ES-I3 (cell line): ENCODE measurements around the gene IL20RA.
A peak's percentile ranks its signal among the peaks of the same experiment; 100 is the strongest.
"Not testable (repeated sequence)": the region's sequence is repeated elsewhere in the genome, so short reads cannot be mapped to it uniquely, and the experiment has no call there.

ENCODE experiments used
- H3K36me3 ChIP-seq: 2 replicates; pipeline ENCODE4 v1.6.1; 2013; ENCODE audit warnings: mild to moderate bottlenecking, low read length, control low read depth, moderate library complexity; ENCODE audit not compliant: insufficient read depth
- H3K4me1 ChIP-seq: 2 replicates; pipeline ENCODE4 v1.6.1; 2013; ENCODE audit warnings: mild to moderate bottlenecking, control low read depth, low read length; ENCODE audit not compliant: insufficient read depth
- H3K9ac ChIP-seq: 2 replicates; pipeline ENCODE4 v1.6.1; 2013; ENCODE audit warnings: low read depth, mild to moderate bottlenecking, low read length, moderate library complexity
- H3K9me3 ChIP-seq: 2 replicates; pipeline ENCODE4 v1.6.1; 2013; ENCODE audit warnings: mild to moderate bottlenecking, low read length, moderate library complexity; ENCODE audit not compliant: control insufficient read depth, insufficient read depth

IL20RA gene, protein sequence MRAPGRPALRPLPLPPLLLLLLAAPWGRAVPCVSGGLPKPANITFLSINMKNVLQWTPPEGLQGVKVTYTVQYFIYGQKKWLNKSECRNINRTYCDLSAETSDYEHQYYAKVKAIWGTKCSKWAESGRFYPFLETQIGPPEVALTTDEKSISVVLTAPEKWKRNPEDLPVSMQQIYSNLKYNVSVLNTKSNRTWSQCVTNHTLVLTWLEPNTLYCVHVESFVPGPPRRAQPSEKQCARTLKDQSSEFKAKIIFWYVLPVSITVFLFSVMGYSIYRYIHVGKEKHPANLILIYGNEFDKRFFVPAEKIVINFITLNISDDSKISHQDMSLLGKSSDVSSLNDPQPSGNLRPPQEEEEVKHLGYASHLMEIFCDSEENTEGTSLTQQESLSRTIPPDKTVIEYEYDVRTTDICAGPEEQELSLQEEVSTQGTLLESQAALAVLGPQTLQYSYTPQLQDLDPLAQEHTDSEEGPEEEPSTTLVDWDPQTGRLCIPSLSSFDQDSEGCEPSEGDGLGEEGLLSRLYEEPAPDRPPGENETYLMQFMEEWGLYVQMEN

DNA sequence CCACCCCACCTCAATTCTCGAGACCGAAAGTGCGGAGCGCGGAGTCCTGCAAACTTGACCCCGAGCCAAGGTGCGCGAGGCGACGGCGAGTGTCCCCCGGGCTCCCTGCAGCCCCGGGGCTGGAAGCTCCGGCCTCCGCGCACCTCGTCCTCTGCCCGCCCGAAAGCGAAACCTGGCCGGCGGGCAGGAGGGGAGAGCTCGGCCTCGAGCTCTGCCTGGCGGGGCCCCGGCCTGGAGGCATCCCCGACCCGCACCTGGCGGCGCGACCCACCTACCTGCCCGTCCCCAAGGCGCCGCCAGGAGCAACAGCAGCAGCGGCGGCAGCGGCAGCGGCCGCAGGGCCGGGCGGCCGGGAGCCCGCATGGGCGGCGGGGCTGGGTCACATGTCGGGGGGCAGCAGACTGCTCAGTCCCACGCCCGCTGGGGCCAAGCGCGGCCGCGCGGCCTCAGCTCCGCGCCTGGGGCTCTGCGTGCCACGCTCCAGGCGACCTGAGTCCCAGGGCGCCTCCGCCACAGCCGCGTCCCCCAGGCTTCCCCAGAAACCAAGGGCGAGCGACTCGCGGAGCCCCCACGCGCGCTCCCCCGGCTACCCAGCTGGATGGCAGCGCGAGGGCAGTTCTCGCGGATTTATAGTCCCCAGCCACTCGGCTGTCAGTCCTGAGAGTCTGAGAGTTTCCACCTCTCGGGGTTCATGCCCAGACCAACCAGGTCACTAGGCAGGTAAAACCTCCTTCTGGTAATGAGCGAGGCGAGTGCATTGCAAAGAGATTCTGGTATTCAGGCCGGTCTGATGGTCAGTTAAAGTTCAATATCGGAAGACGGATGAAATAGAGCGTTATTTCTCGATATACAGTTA is at the start of gene IL20RA:
Gene IL20RA, minus strand, starts transcription at position 600 of the 856 bp plus-strand sequence. Its CDS starts 237 bp downstream, at position 363.
- Histone ChIP-seq H3K9me3 (no peaks in the 10 kb centered on the region), H3K9ac (peak within 1 kb of the TSS; percentile 82), H3K36me3 (no peaks in the 10 kb centered on the region), H3K4me1 (no peaks in the 10 kb centered on the region)

DNA sequence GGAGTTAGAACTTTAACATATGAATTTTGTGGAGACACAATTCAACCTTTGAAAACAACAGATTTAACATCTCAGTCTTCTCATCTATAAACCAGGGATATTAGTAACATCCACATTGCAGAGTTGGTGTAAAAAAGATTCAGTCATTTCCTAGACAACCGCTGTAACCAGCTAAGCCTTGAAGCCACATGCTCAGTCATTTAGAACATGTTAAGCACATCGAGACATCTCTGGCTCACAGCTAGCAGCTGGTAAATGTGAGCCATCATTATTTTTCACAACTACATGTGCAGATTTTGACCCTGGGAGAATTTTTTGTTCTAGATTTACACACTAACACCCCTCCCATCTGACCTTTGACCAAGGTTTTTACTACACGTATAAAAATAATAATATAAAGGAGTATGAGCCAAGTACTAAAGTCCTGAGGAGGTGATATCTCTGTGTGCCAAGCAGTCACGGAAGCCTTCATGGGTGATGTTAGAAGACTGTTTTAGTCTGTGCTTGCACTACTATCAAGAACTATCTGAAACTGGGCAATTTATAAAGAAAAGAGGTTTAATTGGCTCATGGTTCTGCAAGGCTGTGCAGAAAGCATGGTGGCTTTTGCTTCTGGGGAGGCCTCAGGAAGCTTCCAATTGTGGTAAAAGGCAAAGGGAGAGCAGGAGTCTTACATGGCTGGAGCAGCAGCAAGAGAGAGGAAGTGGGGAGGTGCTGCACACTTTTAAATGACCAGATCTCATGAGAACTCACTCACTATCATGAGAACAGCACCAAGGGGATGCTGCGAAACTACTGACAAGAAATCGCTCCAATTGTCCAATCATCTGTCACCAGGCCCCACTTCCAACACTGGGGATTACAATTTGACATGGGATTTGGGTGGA is 48.7 kb upstream of the IL20RA start:
- Histone ChIP-seq H3K9ac (no peak overlapping the region), H3K36me3 (no peaks in the 10 kb centered on the region), H3K4me1 (peaks cover 5% of the 10 kb centered on the region; the same call in 1 of the 2 replicates), H3K9me3 (no peaks in the 10 kb centered on the region)

DNA sequence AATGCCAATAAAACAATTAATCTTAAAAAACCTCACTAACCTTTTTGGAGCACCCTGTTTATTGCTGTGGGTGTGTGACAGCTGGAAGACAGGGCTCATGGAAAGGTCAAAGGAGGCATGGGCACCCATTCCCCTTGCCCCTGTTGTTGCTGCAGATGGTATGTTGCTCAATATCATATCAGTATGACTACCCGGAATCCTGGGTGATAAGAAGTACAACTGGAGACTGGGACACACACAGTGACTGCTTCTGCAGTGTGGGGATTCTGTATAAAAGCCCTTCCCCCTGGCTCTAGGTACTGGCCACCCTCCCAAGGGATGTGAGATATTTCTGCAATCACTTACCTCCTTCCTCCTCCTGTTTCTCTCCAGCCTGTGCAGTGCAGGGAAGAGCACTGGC is 47.3 kb upstream of the IL20RA start:
- Histone ChIP-seq H3K4me1 (peaks cover 5% of the 10 kb centered on the region; the same call in 1 of the 2 replicates), H3K9me3 (no peaks in the 10 kb centered on the region), H3K9ac (no peak overlapping the region), H3K36me3 (no peaks in the 10 kb centered on the region)

DNA sequence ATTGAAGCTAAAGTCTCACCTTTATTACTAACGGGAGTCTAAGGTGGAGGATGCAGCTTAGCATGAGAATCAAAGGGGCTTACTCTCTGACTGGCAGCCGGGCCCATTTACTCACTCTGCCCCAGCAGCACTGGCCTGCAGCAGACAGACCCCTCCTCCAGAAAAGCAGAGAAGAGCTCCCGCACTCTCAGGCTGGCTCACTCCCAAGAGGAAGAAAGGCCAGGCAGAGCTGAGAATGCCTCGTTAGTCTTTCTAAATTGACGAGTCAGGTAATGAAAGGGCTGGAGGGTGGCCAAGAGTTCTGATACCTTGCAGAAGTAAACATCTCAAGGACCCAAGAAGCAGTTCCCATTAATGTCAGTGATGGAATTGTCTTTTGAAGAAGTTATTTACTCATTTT is 44.5 kb upstream of the IL20RA start:
- Histone ChIP-seq H3K9ac (no peak overlapping the region), H3K4me1 (no peaks in the 10 kb centered on the region), H3K36me3 (no peaks in the 10 kb centered on the region), H3K9me3 (no peaks in the 10 kb centered on the region)

DNA sequence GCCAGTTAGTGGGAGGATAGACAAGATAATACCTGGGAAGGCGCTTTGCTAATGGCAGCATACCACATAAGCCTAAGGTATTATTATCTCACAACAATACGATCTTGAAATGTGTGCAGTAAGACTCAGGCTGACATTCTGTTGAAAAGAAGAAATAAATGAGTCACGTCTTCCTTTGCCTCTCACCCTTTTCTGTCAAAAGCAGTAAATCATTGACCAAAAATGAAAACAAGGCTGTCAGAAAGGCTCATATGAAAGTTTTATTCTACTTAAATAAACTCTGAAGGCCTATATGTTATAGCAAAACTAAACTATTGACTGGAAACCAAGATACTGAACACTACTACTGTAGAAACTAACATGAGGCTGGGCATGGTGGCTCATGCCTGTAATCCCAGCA is 43.1 kb upstream of the IL20RA start:
- no peak overlapping the region for H3K9ac ChIP-seq
- H3K4me1 ChIP-seq: no peaks in the 10 kb centered on the region
- H3K9me3 ChIP-seq: no peaks in the 10 kb centered on the region
- no peaks in the 10 kb centered on the region for H3K36me3 ChIP-seq

DNA sequence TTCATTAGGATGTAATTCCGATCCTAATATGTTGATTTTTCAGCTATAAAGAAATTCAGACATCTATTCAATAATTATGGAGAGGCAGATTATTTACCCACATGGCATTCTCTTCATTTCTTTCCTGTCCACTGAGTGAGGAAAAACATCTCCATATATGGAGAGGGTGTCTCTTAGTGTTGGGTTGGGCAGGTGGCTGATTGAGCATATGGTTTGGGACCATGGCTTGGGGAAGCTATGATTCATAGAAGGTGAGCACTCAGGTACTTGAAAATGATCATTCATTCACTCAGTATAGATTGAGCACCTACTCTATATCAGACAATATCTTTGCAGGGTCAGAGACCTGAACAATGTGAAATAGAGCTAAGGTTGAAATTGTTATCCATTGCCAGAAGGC is 41.3 kb upstream of the IL20RA start:
- no peaks in the 10 kb centered on the region for H3K9me3 ChIP-seq
- H3K36me3 ChIP-seq: no peaks in the 10 kb centered on the region
- no peaks in the 10 kb centered on the region; the same call in 1 of the 2 replicates for H3K4me1 ChIP-seq
- H3K9ac ChIP-seq: no peak overlapping the region

DNA sequence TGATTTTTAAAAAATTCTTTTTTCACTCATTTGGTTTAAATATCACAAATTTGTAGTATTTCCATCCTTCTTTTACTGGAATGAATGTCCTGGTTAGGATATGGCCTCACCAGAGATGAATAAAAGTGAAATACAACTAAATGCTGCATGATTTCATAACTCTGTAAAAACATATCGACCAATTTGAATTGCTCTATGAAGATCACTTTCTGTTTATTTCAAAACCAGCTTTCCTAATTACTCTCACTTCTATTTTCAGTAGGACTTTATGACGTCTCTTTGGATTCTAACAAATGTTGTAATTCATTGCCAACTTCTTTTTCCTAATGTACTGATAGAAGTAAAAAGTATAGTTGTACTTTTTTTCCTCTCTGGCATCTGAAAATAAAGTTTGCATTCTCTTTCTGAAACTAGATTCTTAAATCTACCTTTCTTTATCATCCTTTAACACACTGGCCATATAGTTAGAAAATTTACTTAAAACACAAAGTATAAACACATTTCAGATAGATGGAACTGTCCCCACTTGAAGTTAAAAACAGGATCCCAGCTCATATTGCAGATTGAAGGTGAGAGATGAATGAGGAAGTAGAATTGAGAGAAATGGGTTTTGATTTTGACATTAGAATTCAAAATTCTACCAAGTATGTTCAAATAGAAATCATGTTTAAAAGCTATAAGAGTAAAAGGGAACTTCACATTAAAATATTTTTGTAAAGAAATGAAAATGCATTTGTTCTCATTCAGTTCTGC is 40.3 kb upstream of the IL20RA start:
- Histone ChIP-seq H3K9ac (no peak overlapping the region), H3K4me1 (no peaks in the 10 kb centered on the region; the same call in 1 of the 2 replicates), H3K36me3 (no peaks in the 10 kb centered on the region), H3K9me3 (no peaks in the 10 kb centered on the region)

DNA sequence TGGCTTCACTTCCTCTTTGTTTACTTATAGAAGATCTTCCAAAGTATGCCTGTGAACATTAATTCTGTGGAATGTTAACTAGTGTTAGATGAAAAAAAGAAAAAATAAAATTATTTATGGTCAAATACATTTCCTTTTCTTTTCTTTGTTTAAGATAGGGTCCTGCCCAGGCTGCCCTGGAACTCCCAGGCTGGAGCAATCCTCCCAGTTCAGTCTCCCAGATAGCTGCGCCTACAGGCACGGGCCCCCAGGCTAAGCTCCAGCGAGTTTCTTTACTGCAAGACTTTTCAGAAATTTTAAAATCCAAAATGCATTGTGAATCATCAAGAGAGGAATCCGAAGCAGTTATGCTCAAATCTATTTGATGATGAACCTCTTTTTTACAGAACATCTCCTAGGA is 39.3 kb upstream of the IL20RA start:
- Histone ChIP-seq H3K4me1 (no peaks in the 10 kb centered on the region; the same call in 1 of the 2 replicates), H3K9me3 (no peaks in the 10 kb centered on the region), H3K9ac (no peak overlapping the region), H3K36me3 (no peaks in the 10 kb centered on the region)

DNA sequence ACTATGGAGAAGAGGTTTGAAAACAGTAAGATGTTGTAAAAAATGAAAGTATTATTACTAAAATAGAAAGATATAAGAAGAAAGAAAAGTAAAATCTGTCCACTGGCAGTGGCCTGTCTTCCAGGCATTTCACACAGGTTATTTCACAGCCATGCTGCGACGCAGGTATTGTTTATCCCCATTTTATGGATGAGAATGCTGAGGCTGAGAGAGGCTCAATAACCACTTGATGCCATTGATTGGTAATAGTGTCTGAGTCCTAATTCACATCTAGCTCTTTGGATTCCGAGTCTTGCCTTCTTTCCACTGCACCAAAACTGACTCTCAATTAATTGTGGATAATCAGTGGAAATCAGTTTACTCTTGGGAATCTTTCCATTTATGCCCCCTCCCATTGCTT is 37.2 kb upstream of the IL20RA start:
- no peaks in the 10 kb centered on the region for H3K36me3 ChIP-seq
- H3K9ac ChIP-seq: no peak overlapping the region
- no peaks in the 10 kb centered on the region for H3K9me3 ChIP-seq
- no peaks in the 10 kb centered on the region; the same call in 1 of the 2 replicates for H3K4me1 ChIP-seq

DNA sequence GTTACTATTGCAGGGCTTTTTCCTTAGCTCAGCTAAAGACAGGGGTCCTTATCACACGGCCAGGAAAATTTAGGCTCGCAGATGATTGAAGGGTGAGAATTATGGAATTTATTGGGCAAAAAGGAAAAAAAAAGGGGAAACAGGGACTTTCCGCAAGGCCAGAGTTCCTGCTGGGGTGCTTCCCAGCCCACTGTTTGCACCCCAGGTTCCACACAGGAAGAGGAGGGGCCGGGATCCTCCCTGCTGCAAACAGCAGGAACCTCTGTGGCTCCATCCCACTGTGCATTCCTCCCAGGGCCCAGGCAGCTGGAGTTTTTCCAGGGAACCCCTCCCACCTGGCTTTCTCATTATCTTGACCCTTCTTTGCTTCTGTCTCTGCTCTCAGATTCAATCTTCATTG is 35.9 kb upstream of the IL20RA start:
- no peaks in the 10 kb centered on the region; the same call in 1 of the 2 replicates for H3K4me1 ChIP-seq
- no peaks in the 10 kb centered on the region for H3K9me3 ChIP-seq
- no peaks in the 10 kb centered on the region for H3K36me3 ChIP-seq
- no peak overlapping the region for H3K9ac ChIP-seq

DNA sequence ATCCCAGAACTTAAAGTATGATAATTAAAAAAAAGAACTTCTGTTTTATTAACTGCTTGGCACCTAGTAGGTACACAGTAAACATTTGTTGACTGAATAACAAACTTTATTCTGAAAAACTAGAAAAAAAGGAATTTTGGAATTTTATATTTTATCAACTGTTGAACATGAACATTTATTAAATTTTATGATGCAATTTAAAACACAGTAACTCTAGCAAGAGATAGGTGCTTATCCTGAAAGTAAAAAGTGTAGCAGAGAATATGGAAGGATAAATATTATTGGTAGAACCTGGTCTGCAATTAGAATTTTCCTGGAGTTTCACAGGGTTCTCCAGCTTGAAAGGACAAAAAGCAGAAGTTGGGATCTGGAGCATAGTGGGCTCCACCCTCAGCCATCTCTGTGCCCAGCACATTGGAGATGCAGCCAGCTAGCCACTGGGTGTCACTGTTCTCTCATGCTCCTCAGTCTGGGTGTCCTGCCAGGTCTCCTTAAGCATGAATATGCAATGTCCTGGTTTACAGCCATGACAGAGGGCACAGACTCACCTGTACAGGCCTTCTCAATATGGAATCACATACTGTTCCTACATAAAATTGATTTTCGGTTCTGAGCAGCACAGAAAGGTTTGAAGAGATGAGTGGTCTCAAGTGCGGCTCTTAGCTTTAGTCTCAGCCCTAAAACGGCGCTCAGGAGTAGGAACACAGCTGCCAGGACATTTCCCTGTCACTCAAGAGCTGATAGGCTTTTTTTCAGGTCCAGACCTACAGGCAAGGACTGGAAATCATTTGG is 31.7 kb upstream of the IL20RA start:
- Histone ChIP-seq H3K9me3 (no peaks in the 10 kb centered on the region), H3K4me1 (no peaks in the 10 kb centered on the region; the same call in 1 of the 2 replicates), H3K36me3 (no peaks in the 10 kb centered on the region), H3K9ac (peak overlapping the region; percentile 42; the same call in 1 of the 2 replicates)

DNA sequence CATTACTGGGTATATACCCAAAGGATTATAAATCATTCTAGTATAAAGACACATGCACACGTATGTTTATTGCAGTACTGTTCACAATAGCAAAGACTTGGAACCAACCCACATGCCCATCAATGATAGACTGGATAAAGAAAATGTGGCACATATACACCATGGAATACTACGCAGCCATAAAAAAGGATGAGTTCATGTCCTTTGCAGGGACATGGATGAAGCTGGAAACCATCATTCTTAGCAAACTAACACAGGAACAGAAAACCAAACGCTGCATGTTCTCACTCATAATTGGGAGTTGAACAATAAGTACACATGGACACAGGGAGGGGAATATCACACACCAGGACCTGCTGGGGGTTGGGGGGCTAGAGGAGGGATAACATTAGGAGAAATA is 31.0 kb upstream of the IL20RA start:
- not testable (repeated sequence) for H3K9me3 ChIP-seq, H3K4me1 ChIP-seq, H3K9ac ChIP-seq

DNA sequence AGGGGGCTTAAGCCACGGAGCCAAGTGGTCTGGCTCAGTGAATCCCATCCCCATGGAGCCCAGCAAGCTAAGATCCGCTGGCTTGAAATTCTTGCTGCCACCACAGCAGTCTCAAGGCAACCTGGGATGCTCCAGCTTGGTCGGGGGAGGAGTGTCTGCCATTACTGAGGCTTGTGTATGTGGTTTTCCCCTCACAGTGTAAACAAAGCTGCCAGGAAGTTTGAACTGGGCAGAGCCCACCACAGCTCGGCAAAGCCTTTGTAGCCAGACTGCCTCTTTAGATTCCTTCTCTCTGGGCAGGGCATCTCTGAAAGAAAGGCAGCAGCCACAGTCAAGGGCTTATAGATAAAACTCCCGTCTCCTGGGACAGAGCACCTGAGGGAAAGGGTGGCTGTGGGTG is 25.5 kb upstream of the IL20RA start:
- Histone ChIP-seq H3K36me3 (no peaks in the 10 kb centered on the region), H3K9ac (no peak overlapping the region), H3K4me1 (no peaks in the 10 kb centered on the region), H3K9me3 (no peaks in the 10 kb centered on the region)

More for the DNA sequence above, 31.0 kb upstream of the IL20RA start:
- not testable (repeated sequence) for H3K36me3 ChIP-seq
